Activated naive CD4-positive, alpha-beta T cell treated with anti-CD3 and anti-CD28 coated beads, Interleukin-2, amount 50 U/mL, for 24 hours (primary cell): Measurements from ENCODE around the gene PEAK3.
A peak's percentile ranks its signal among the peaks of the same experiment; 100 is the strongest.

Experiments
- H3K27ac Mint-ChIP-seq: one replicate; pipeline ENCODE4 v1.8.0; 2021; ENCODE audit warnings: mild to moderate bottlenecking, mixed read lengths
- H3K27me3 Mint-ChIP-seq: one replicate; pipeline ENCODE4 v1.8.0; 2021; ENCODE audit warnings: mixed read lengths
- H3K36me3 Mint-ChIP-seq: one replicate; pipeline ENCODE4 v1.8.0; 2021; ENCODE audit warnings: mixed read lengths
- H3K4me1 Mint-ChIP-seq: one replicate; pipeline ENCODE4 v1.8.0; 2021; ENCODE audit warnings: mixed read lengths
- H3K4me3 Mint-ChIP-seq: one replicate; pipeline ENCODE4 v1.8.0; 2021; ENCODE audit warnings: mild to moderate bottlenecking, mixed read lengths
- H3K9me3 Mint-ChIP-seq: one replicate; pipeline ENCODE4 v1.8.0; 2021; ENCODE audit warnings: mixed read lengths

Gene PEAK3

DNA sequence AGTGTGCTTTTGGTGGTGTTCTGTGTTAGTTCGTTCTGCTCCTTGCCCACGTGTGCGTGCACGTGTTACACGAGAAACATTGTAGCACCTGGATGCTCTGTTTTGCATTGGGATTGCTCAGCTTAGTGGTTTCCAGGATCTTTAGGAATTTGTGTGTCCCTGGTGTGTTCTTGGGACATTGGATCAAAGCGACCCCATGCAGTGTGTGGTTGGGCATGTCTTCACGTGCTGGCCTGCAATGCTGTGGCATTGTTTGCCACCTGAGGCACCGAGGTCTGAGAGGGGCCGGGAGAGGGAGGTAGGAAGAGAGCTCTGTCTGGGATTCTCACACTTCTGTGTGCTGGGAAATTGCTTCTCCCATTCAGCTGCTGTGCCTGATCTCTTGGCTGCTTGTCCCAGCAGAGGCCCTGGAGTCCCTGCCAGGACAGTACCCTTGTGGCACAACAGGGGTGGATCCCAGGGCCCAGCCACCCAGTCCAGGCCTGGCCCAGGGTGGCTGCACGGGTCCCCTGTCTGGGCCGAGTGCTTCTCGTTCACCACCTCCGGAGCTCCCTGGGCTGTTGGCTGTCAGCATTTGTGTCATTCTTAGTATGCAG, 57.1 kb downstream of the PEAK3 start:
- H3K4me1 Mint-ChIP-seq = no peaks in the 10 kb centered on the region
- H3K36me3 Mint-ChIP-seq = peaks cover 1% of the 10 kb centered on the region
- H3K4me3 Mint-ChIP-seq = no peak overlapping the region
- no peaks in the 10 kb centered on the region for H3K9me3 Mint-ChIP-seq
- peak overlapping the region; percentile 35 for H3K27ac Mint-ChIP-seq
- no peaks in the 10 kb centered on the region for H3K27me3 Mint-ChIP-seq
